Large intestine (tissue), 12 donors: ENCODE results near the gene ASCL5. TPM values are rescaled to one million over a fixed set of nuclear protein-coding genes. Genes with fewer than 3 reads are reported as not detected.

Source experiments
- DNase-seq, 2 donors: peaks; one replicate each; pipeline versions ENCODE4 v3.0.0 to v3.0.0-alpha.2; 2013
- H3K27ac ChIP-seq: one replicate; pipeline ENCODE4 v1.5.1; 2013; ENCODE audit warnings: low read length
- H3K27me3 ChIP-seq: 2 replicates; pipeline ENCODE4 v1.6.1; 2013; ENCODE audit warnings: low read length; ENCODE audit not compliant: control insufficient read depth, insufficient read depth
- H3K36me3 ChIP-seq: 2 replicates; pipeline ENCODE4 v1.6.1; 2013; ENCODE audit warnings: low read length; ENCODE audit not compliant: control insufficient read depth, insufficient read depth
- H3K4me1 ChIP-seq: one replicate; pipeline ENCODE4 v1.6.1; 2013; ENCODE audit warnings: low read length; ENCODE audit not compliant: control insufficient read depth, insufficient read depth
- H3K4me3 ChIP-seq: one replicate; pipeline ENCODE4 v1.5.1; 2013; ENCODE audit warnings: low read length
- H3K9me3 ChIP-seq: one replicate; pipeline ENCODE4 v1.6.1; 2013; ENCODE audit warnings: mild to moderate bottlenecking, low read depth, low read length, moderate library complexity; ENCODE audit not compliant: control insufficient read depth
- WGBS: methylation state at CpG from one replicate; pipeline ENCODE4 v1.1.5; 2013; ENCODE audit warnings: low lambda C conversion rate; ENCODE audit not compliant: insufficient coverage; 5-methylcytosine and 5-hydroxymethylcytosine counted together
- long read RNA-seq, 11 donors: transcript quantifications; one replicate each; lab custom pipeline, GENCODE V29; 2026
- polyA plus RNA-seq: library from polyadenylated mRNA; unstranded; fragments of 120-200 nt; gene quantifications from one replicate; pipeline ENCODE4 v1.2.1, GENCODE V29; 2013

ASCL5 gene
- 0.15 TPM for polyA plus RNA-seq
- long read RNA-seq, donor 1 = 0 reads
- long read RNA-seq, donor 2 = 0 reads
- long read RNA-seq, donor 3 = 0 reads
- long read RNA-seq, donor 4 = 0 reads
- long read RNA-seq, donor 5 = 0 reads
- long read RNA-seq, donor 6 = 0 reads
- long read RNA-seq, donor 7, partial matches to known transcripts = 0 of 1 reads
- long read RNA-seq, donor 7, other reads (novel, unspliced or antisense) = 0 of 1 reads
- long read RNA-seq, donor 8 = 0 reads
- long read RNA-seq, donor 9 = 0 reads
- long read RNA-seq, donor 10 = 0 reads
- long read RNA-seq, donor 11 = 0 reads

- Histone ChIP-seq H3K27ac (no peak within 1 kb of the TSS), H3K4me1 (peaks cover 3% of the 10 kb centered on the region), H3K4me3 (no peak within 1 kb of the TSS), H3K27me3 (peaks cover 2% of the 10 kb centered on the region), H3K9me3 (no peaks in the 10 kb centered on the region), H3K36me3 (no peaks in the 10 kb centered on the region)
- WGBS = 40% methylated on average over 1 of the region's 24 CpGs
- peak in 1 of 2 donors; percentile 66 for DNase-seq
Observed at GRCh38 chr1:201126832-201127754, at the start of gene ASCL5. TSS of gene ASCL5 (minus strand) at chr1:201127184. CDS start at chr1:201115372, 11,812 bp downstream.

GRCh38 chr1:201175820-201176500, 49.0 kb upstream of the ASCL5 start:
- Histone ChIP-seq H3K4me1 (peaks cover 14% of the 10 kb centered on the region), H3K27me3 (no peaks in the 10 kb centered on the region), H3K9me3 (peaks cover 7% of the 10 kb centered on the region), H3K36me3 (no peaks in the 10 kb centered on the region), H3K4me3 (no peak overlapping the region), H3K27ac (no peak overlapping the region)
- no peak for DNase-seq
- WGBS = 63% methylated on average over 2 of the region's 7 CpGs

GRCh38 chr1:201173736-201174135, 46.8 kb upstream of the ASCL5 start:
- Histone ChIP-seq H3K27ac (no peak overlapping the region), H3K27me3 (no peaks in the 10 kb centered on the region), H3K36me3 (no peaks in the 10 kb centered on the region), H3K9me3 (peaks cover 2% of the 10 kb centered on the region), H3K4me1 (peaks cover 14% of the 10 kb centered on the region), H3K4me3 (no peak overlapping the region)
- WGBS = no CpG with 5 or more reads among the region's 1 CpG
- no peak for DNase-seq

- Histone ChIP-seq H3K27me3 (no peaks in the 10 kb centered on the region), H3K36me3 (no peaks in the 10 kb centered on the region), H3K4me3 (no peak overlapping the region), H3K9me3 (no peaks in the 10 kb centered on the region), H3K4me1 (peaks cover 14% of the 10 kb centered on the region), H3K27ac (no peak overlapping the region)
- no peak for DNase-seq
- WGBS = no CpG with 5 or more reads among the region's 4 CpGs
Observed at GRCh38 chr1:201172999-201173610, 46.1 kb upstream of the ASCL5 start.

- H3K4me3 ChIP-seq = no peak overlapping the region
- H3K4me1 ChIP-seq = peaks cover 14% of the 10 kb centered on the region
- H3K27me3 ChIP-seq = peaks cover under 1% of the 10 kb centered on the region
- no peaks in the 10 kb centered on the region for H3K36me3 ChIP-seq
- H3K27ac ChIP-seq = no peak overlapping the region
- WGBS = no CpG with 5 or more reads among the region's 4 CpGs
- H3K9me3 ChIP-seq = no peaks in the 10 kb centered on the region
- no peak for DNase-seq
Observed at GRCh38 chr1:201172326-201172725, 45.3 kb upstream of the ASCL5 start.

GRCh38 chr1:201171063-201172036, 44.4 kb upstream of the ASCL5 start:
- H3K36me3 ChIP-seq = no peaks in the 10 kb centered on the region
- WGBS = no CpG with 5 or more reads among the region's 48 CpGs
- peaks cover 14% of the 10 kb centered on the region for H3K4me1 ChIP-seq
- H3K27me3 ChIP-seq = peaks cover 4% of the 10 kb centered on the region
- H3K9me3 ChIP-seq = no peaks in the 10 kb centered on the region
- peak overlapping the region; percentile 95 for H3K27ac ChIP-seq
- peak; percentile 42 to 80 for DNase-seq
- H3K4me3 ChIP-seq = peak overlapping the region; percentile 66

- Histone ChIP-seq H3K36me3 (no peaks in the 10 kb centered on the region), H3K27ac (peak overlapping the region; percentile 95), H3K4me3 (peak overlapping the region; percentile 66), H3K27me3 (peaks cover 4% of the 10 kb centered on the region), H3K9me3 (no peaks in the 10 kb centered on the region), H3K4me1 (peaks cover 14% of the 10 kb centered on the region)
- WGBS = no CpG with 5 or more reads among the region's 26 CpGs
- DNase-seq = peak; percentile 96 to 97
Observed at GRCh38 chr1:201170533-201171062, 43.6 kb upstream of the ASCL5 start.

GRCh38 chr1:201169971-201170532, 43.1 kb upstream of the ASCL5 start:
- peak overlapping the region; percentile 95 for H3K27ac ChIP-seq
- 100% methylated on average over 1 of the region's 2 CpGs for WGBS
- DNase-seq = no peak
- H3K4me1 ChIP-seq = peaks cover 11% of the 10 kb centered on the region
- no peaks in the 10 kb centered on the region for H3K36me3 ChIP-seq
- H3K27me3 ChIP-seq = peaks cover 4% of the 10 kb centered on the region
- H3K4me3 ChIP-seq = peak overlapping the region; percentile 66
- no peaks in the 10 kb centered on the region for H3K9me3 ChIP-seq

- Histone ChIP-seq H3K36me3 (no peaks in the 10 kb centered on the region), H3K27me3 (peaks cover 4% of the 10 kb centered on the region), H3K4me1 (peaks cover 9% of the 10 kb centered on the region), H3K9me3 (no peaks in the 10 kb centered on the region), H3K27ac (no peak overlapping the region), H3K4me3 (no peak overlapping the region)
- DNase-seq = no peak
- no CpG with 5 or more reads among the region's 3 CpGs for WGBS
Observed at GRCh38 chr1:201169203-201169602, 42.2 kb upstream of the ASCL5 start.
